ENCODE measurements around the gene ZNF346.
"Not testable (repeated sequence)": the region's sequence is repeated elsewhere in the genome, so short reads cannot be mapped to it uniquely, and the experiment has no call there.

ZNF346 gene

GRCh38 chr5:177010153-177010552 is 12.3 kb upstream of the ZNF346 start:
- no peak for DNase-seq (ENCODE audit: low spot score)

GRCh38 chr5:177015156-177015555 is 7.3 kb upstream of the ZNF346 start:
- DNase-seq (ENCODE audit: low spot score), result no peak

- no peak for DNase-seq (ENCODE audit: low spot score)
Observed at GRCh38 chr5:177018341-177018740, 4.2 kb upstream of the ZNF346 start.

GRCh38 chr5:177020033-177020432 is 2.5 kb upstream of the ZNF346 start:
- DNase-seq (ENCODE audit: low spot score), result no peak

GRCh38 chr5:177023303-177023664 is 788 bp downstream of the ZNF346 start:
- peak; percentile 43 for DNase-seq (ENCODE audit: low spot score)

GRCh38 chr5:177024559-177024958 is 2.1 kb downstream of the ZNF346 start:
- DNase-seq (ENCODE audit: low spot score), result no peak

GRCh38 chr5:177025101-177025601 is 2.7 kb downstream of the ZNF346 start:
- DNase-seq (ENCODE audit: low spot score), result no peak

GRCh38 chr5:177027665-177028064 is 5.2 kb downstream of the ZNF346 start:
- DNase-seq (ENCODE audit: low spot score), result no peak

GRCh38 chr5:177029498-177029897 is 7.0 kb downstream of the ZNF346 start:
- DNase-seq (ENCODE audit: low spot score), result no peak

GRCh38 chr5:177035976-177036375 is 13.5 kb downstream of the ZNF346 start:
- DNase-seq (ENCODE audit: low spot score), result no peak

GRCh38 chr5:177036443-177036842 is 13.9 kb downstream of the ZNF346 start:
- DNase-seq (ENCODE audit: low spot score), result no peak

GRCh38 chr5:177036921-177037320 is 14.4 kb downstream of the ZNF346 start:
- DNase-seq (ENCODE audit: low spot score), result no peak

GRCh38 chr5:177040814-177041420 is 18.4 kb downstream of the ZNF346 start:
- no peak for DNase-seq (ENCODE audit: low spot score)

GRCh38 chr5:177041936-177042335 is 19.4 kb downstream of the ZNF346 start:
- DNase-seq (ENCODE audit: low spot score), result no peak

GRCh38 chr5:177043114-177043513 is 20.6 kb downstream of the ZNF346 start:
- DNase-seq (ENCODE audit: low spot score), result no peak

- no peak for DNase-seq (ENCODE audit: low spot score)
Observed at GRCh38 chr5:177043958-177044357, 21.5 kb downstream of the ZNF346 start.

GRCh38 chr5:177044641-177045040 is 22.1 kb downstream of the ZNF346 start:
- DNase-seq (ENCODE audit: low spot score), result no peak

GRCh38 chr5:177045631-177046030 is 23.1 kb downstream of the ZNF346 start:
- DNase-seq (ENCODE audit: low spot score), result no peak

- not testable (repeated sequence) for DNase-seq (ENCODE audit: low spot score)
Observed at GRCh38 chr5:177048531-177048930, 26.0 kb downstream of the ZNF346 start.

- no peak for DNase-seq (ENCODE audit: low spot score)
Observed at GRCh38 chr5:177049285-177049684, 26.8 kb downstream of the ZNF346 start.

GRCh38 chr5:177064500-177065277 is 42.2 kb downstream of the ZNF346 start:
- DNase-seq (ENCODE audit: low spot score), result no peak

- no peak for DNase-seq (ENCODE audit: low spot score)
Observed at GRCh38 chr5:177065491-177065890, 43.0 kb downstream of the ZNF346 start.

- no peak for DNase-seq (ENCODE audit: low spot score)
Observed at GRCh38 chr5:177066224-177066623, 43.7 kb downstream of the ZNF346 start.

- no peak for DNase-seq (ENCODE audit: low spot score)
Observed at GRCh38 chr5:177067503-177067902, 45.0 kb downstream of the ZNF346 start.

Data from HuH-7.5 (cell line).